HCT116 (cell line): ENCODE data around the gene NKAIN4.

Experiments used
- CBX3 ChIP-seq: IDR thresholded peaks from 2 replicates; pipeline ENCODE4 v1.6.1; 2012; ENCODE audit warnings: low read depth
- EZH2 ChIP-seq: fragments of 200-600 bp; sonication (generic); IDR thresholded peaks from 2 replicates; pipeline ENCODE4 v1.6.1; 2017; ENCODE audit warnings: antibody characterized with exemption, mixed run types
- POLR2A ChIP-seq: IDR thresholded peaks from 2 replicates; pipeline ENCODE4 v1.7.0; 2011; ENCODE audit warnings: borderline replicate concordance; ENCODE audit not compliant: insufficient read depth, insufficient read length; ENCODE audit errors: extremely low read depth
- POLR2AphosphoS5 ChIP-seq: IDR thresholded peaks from 2 replicates; pipeline ENCODE4 v1.6.1; 2011; ENCODE audit warnings: mild to moderate bottlenecking, low read depth, low read length, moderate library complexity
- RAD21 ChIP-seq: IDR thresholded peaks from 2 replicates; pipeline ENCODE4 v1.6.1; 2012; ENCODE audit warnings: low read depth, mild to moderate bottlenecking
- TF ChIP-seq, protein P1 (sequence below), 3 experiments: fragments of 200-600 bp in 1 of 3; sonication (generic) in 1 of 3; IDR thresholded peaks in 2 of 3; conservative IDR thresholded peaks in 1 of 3; 2 replicates each; pipeline ENCODE4 v1.5.1; 2012 to 2017; ENCODE audit warnings: low read depth in 2 of 3, low read length in 2 of 3, antibody characterized with exemption in 1 of 3, borderline replicate concordance in 1 of 3, control low read depth in 1 of 3, mild to moderate bottlenecking in 1 of 3, mixed read lengths in 1 of 3, mixed run types in 1 of 3, moderate library complexity in 1 of 3; ENCODE audit not compliant: insufficient read depth in 1 of 3

DNA sequence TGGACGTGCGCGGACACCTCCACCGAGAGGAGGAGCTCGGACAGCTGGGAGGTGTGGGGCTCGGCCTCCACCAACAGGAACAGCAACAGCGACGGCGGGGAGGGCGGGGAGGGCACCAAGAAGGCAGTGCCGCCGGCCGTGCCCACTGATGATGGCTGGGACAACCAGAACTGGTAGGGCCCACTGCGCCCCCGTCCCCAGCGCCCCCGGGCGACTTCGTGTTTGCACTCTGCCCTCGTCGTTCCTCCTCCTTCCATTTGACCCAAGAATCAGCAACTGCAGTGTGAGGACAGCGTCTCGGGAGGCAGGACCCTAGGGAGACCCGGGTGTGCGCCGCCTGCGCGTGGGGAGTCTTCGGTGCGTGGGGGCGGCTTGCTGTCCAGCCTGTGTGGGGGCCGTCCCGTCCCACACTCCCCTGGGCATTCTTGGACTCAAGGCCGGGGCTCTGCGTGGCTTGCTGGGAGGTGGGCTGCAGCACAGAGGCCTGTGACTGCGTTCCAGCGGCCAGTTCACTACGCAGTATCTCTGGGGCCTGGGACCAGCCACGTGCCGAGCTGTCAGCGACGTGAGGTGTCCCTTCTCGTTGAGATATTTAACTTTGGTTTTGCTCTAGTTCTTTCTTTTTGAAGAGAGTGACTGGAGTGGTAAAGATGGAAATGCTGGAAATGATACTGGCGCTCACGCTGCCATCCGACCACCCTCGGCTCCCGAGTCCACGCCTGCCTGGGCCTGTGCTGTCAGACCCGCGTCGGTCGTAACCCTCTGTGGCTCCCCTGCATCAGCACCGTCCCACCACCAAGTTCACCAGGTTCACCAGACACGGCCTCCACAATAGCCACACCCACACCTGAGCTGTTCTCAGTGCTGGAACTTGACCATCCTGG, 33.7 kb upstream of the NKAIN4 start:
- TF ChIP-seq, protein P1, sequence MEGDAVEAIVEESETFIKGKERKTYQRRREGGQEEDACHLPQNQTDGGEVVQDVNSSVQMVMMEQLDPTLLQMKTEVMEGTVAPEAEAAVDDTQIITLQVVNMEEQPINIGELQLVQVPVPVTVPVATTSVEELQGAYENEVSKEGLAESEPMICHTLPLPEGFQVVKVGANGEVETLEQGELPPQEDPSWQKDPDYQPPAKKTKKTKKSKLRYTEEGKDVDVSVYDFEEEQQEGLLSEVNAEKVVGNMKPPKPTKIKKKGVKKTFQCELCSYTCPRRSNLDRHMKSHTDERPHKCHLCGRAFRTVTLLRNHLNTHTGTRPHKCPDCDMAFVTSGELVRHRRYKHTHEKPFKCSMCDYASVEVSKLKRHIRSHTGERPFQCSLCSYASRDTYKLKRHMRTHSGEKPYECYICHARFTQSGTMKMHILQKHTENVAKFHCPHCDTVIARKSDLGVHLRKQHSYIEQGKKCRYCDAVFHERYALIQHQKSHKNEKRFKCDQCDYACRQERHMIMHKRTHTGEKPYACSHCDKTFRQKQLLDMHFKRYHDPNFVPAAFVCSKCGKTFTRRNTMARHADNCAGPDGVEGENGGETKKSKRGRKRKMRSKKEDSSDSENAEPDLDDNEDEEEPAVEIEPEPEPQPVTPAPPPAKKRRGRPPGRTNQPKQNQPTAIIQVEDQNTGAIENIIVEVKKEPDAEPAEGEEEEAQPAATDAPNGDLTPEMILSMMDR (IDR thresholded peaks at IDR 0.05 in 2 of 3, conservative IDR thresholded peaks at IDR 0.05 in 1 of 3; ENCODE audit: borderline replicate concordance in 1 of 3, insufficient read depth in 1 of 3, low read depth in 2 of 3, low read length in 2 of 3): no peak
- TF ChIP-seq POLR2AphosphoS5 (no peak), EZH2 (no peak), CBX3 (no peak), POLR2A (no peak), RAD21 (no peak)
